HG02623 (cell line): ENCODE results near the gene MNT.
"Not testable (repeated sequence)": the region's sequence is repeated elsewhere in the genome, so short reads cannot be mapped to it uniquely, and the experiment has no call there.

ENCODE experiments used
- ATAC-seq: cut with Tn5 transposase; IDR thresholded peaks from one replicate; pipeline ENCODE4 v1.9.1; 2021; ENCODE audit warnings: moderate library complexity; ENCODE audit not compliant: unreplicated experiment

MNT gene, protein sequence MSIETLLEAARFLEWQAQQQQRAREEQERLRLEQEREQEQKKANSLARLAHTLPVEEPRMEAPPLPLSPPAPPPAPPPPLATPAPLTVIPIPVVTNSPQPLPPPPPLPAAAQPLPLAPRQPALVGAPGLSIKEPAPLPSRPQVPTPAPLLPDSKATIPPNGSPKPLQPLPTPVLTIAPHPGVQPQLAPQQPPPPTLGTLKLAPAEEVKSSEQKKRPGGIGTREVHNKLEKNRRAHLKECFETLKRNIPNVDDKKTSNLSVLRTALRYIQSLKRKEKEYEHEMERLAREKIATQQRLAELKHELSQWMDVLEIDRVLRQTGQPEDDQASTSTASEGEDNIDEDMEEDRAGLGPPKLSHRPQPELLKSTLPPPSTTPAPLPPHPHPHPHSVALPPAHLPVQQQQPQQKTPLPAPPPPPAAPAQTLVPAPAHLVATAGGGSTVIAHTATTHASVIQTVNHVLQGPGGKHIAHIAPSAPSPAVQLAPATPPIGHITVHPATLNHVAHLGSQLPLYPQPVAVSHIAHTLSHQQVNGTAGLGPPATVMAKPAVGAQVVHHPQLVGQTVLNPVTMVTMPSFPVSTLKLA

DNA sequence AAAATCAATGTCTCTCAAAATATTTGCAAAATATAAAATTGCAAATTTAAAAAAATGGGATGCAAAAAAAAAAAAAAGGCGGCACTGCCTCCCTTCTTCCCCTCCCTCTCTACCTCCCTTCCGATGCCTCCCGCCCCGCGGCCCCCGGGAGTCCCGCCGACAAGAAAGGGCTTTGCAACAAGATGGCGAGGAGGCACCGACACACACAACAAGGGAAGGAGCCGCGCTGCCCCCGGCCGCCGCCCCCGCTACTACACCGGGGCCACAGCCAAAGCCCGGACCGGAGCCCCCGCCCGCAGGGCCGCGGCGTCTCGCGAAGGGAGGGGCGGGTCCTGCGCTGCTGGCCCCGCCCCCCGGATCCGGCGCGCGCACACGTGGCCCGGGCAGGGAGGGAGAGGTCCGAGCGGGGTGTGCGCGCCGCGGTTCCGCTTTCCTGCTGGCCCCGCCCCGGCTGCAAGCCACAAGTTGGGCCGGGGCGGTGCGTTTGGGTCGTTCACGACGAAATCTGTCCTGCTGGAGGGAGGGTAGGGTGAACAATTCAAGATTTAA, at the start of gene MNT:
Gene MNT, minus strand, starts transcription at position 184 of the 549 bp plus-strand sequence. CDS start 348 bp downstream, outside the sequence.
- ATAC-seq = peak; percentile 25

DNA sequence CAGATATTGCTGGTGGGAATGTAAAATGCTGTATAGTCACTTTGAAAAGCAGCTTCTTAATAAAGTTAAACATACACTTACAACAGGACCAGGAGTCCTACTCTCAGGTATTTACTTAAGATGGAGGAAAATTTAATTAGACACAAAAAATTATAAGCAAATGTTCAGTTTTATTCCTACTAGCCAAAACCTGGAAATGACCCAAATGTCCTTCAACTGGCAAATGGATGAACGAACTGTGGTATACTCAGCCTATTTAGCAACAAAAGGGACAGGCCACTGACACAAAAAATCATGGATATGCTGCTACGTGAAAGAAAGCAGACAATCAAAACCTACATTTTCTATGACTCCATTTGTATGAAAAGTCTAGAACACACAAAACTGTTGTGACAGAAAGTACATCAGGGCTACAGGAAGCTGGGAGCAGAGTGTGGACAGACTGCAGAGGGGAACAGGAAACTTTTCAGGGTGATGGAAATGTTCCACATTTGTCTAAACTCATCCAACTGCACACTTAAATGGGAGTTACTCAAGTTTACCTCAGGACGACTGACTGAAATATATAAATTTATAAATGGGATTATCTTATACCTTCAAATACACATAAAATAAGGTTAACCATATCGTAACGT, 49.3 kb upstream of the MNT start:
- no peak for ATAC-seq

- no peak for ATAC-seq
Observed at GRCh38 chr17:2449486-2449885, 48.6 kb upstream of the MNT start.

DNA sequence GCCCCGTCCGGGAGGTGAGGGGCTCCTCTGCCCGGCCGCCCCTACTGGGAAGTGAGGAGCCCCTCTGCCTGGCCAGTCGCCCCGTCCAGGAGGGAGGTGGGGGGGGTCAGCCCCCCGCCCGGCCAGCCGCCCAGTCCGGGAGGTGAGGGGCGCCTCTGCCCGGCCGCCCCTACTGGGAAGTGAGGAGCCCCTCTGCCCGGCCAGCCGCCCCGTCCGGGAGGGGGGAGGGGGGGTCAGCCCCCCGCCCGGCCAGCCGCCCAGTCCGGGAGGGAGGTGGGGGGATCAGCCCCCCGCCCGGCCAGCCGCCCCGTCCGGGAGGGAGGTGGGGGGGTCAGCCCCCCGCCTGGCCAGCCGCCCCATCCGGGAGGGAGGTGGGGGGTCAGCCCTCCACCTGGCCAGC, 46.6 kb upstream of the MNT start:
- not testable (repeated sequence) for ATAC-seq

DNA sequence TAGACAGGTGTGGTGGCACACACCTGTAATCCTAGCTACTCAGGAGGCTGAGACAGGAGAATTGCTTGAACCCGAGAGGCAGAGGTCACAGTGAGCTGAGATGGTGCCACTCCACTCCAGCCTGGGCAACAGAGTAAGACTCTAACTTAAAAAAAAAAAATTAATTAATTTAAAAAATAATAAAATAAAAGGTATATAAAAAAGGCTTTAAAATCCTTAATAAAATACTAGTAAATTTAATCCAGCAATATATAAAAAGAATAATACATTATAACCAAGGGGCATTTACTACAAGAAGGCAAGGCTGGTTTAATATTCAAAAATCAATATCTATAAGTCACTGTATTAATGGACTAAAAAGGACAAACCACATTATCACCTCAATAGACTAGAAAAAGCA, 44.8 kb upstream of the MNT start:
- ATAC-seq = no peak

DNA sequence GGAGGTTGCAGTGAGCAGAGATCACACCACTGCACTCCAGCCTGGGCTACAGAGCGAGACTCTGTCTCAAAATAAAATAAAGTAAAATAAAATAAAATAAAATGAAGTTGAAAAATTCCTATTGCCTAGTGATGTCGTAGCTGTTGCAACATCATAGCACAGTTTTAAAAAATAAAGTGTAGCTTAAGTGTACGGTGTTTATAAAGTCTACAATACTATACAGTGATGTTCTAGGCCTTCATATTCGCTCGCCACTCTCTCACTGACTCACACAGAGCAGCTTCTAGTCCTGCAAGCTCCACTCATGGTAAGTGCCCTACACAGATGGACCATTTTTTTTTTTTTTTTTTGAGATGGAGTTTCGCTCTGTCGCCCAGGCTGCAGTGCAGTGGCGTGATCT, 43.5 kb upstream of the MNT start:
- ATAC-seq = no peak

DNA sequence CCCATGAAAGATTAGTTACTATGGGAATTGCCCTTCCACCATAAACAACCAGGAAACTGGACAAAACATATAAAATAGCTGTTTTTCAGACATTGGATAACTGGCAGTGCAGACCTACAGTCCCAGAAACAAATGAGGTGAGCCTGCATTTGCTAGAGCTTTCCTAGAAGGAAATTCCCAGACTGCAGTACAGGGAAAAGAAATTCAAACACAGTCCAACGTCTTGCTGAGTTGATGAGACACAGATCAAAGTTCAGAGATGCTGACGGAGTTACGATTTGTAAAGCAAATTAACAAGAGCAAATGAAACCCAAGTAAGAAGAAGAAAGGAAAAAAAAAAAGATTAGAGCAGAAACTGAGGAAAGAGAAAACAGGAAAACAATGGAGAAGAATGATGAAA, 41.3 kb upstream of the MNT start:
- ATAC-seq = no peak

- no peak for ATAC-seq
Observed at GRCh38 chr17:2440930-2441329, 40.1 kb upstream of the MNT start.

DNA sequence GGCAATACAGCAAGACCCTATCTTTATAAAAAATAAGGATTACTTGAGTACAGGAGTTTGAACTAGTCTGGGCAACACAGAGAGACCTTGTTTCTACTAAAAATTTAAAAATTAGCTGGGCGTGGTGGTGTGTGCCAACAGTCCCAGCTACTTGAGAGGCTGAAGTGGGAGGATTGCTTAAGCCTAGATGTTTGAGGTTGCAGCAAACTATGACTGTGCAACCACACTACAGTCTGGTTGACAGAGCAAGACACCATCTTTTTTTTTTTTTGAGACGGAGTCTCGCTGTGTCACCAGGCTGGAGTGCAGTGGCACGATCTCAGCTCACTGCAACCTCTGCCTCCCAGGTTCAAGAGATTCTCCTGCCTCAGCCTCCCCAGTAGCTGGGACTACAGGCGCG, 39.1 kb upstream of the MNT start:
- ATAC-seq = not testable (repeated sequence)

GRCh38 chr17:2438823-2439222, 38.0 kb upstream of the MNT start:
- no peak for ATAC-seq

- no peak for ATAC-seq
Observed at GRCh38 chr17:2436316-2436905, 35.6 kb upstream of the MNT start.

GRCh38 chr17:2435862-2436261, 35.0 kb upstream of the MNT start:
- no peak for ATAC-seq

DNA sequence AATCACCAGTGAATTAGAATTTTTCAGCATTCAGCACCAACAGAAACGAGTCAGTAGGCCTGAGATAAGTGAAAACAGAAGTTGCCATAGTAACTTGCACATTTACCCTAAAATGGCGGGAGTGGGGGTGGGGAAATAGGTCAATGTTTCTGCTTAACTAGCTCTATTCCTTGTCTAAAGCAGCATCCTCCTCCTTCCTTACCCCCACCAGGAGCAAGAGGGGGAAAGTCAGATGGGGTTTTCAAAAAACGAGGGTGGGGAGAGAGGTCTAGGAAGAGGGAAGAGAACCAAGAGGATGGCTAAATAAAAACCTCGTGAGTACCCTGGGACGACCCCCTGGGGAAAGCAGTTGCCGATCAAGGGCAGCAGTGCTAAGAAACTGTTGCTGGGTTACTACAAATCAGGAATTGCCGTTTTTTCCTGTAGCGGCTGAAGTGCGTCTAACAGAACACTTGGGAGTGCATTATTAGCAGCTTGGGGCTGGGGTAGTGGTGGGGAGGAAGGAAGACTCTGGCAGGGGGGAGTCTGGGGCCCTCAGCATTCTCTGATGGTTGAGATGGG, 34.4 kb upstream of the MNT start:
- ATAC-seq = no peak

DNA sequence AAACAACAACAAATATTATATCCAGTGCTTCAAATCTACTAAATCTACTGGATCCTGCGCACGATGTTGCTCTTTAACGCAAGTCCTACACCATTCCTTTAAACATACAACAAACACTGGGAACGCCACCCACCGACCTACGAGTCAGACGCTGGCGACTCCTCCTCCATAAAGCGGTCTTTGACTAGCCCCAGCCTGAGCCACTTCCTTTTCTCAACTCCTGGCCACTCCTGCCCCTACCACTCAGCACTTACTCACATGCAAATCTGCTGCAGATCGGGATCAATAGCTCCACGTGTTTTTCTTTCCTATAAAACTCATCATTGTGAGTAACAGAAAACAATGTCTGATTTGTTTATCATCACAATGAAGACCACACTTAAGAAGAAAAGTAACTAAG, 32.8 kb upstream of the MNT start:
- no peak for ATAC-seq

GRCh38 chr17:2427910-2428309, 27.1 kb upstream of the MNT start:
- ATAC-seq = no peak

GRCh38 chr17:2427215-2427614, 26.4 kb upstream of the MNT start:
- no peak for ATAC-seq

DNA sequence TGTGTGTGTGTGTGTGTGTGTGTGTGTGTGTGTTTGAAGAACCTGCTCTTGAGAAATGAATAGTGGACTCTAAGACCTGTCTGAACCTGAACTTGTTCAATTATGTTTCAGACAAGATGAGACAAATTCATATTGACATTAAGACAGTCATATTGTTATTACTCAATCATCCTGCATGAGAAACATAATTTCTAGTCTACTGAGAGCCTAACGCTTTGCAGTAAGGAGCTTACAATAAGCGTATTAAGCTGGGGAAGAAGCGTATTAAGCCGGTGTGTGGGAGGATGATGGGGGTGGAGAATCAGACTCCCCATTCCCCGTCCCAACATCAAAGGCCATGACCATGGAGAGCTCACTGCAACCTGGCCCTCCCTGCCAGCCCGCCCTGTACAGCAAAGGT, 22.4 kb upstream of the MNT start:
- no peak for ATAC-seq

DNA sequence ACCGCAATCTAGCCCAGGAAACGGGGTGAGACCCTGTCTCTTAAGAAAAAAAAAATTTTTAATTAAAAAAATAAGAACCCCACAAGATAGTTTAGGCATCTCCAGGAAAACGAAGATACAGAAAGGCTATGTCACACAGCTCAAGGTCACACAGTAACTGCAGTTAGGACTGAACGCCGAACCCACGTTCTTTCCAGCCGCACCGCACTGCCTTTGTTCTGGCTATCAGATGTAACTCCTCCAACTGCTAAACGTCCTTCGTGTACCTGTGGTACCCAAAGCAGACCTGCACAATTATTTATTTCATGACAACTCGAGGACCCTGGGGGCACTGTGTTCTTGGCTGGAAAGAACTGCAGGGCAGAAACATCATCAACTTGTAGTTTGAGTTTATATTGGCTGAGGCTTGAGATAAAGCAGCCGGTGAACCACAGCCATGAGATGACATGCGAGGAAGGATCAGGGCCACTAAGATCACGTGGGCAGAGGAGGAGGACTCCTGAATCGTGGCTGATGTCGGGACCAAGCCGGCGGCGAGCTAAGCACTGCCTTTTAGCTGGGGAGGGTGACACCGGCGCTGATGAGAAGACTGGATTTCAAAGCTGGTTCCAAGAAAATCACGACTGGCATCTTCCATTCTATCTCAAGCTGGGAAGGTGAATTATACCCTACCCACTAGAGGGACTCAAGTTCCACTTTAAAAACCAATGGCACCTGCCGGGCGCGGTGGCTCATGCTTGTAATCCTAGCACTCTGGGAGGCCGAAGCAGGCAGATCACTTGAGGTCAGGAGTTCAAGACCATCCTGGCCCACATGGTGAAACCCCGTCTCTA, 20.7 kb upstream of the MNT start:
- ATAC-seq = no peak

DNA sequence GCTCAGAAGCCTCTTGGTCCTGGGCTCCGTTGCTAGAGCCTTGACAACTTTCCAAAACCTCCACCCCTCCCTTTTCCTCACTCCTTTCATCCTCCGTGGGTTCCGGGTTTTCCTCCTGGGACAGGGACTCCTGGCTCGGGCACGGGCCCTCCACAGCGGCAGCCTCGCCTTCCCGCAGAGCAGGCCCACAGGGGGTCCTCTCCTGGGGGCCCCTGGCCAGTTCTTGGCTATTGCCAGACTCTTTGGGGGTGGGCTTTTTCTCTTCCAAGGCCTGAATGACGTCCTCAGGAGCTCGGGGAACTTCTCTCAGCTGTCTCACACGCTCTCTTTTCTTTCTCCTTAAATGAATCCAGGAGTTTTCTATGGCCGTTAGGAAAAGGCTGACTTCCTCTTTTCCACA, 19.3 kb upstream of the MNT start:
- no peak for ATAC-seq

DNA sequence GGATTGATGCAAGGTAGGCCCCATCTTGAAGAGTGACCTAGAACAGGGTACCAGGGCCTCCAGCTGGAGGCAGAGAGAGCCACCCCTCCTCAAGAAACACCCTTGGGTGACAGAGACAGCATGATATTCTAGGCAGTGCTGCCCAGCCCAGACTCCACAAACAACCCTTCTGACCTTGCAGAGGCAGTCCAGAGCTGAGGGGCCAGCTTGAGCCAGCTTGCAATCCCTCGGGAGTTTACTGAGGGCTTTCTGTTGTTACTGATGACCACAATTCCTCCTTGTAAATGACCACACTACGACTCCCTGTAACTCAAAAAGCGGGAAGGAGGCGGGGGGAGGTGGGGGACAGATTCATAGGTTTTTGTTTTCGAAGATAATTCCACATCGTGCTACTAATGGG, 18.6 kb upstream of the MNT start:
- ATAC-seq = no peak
